Measurements from ENCODE around the gene CLMN. TPM values are rescaled to one million over a fixed set of nuclear protein-coding genes. Genes with fewer than 3 reads are reported as not detected.
"Not testable (repeated sequence)": the region's sequence is repeated elsewhere in the genome, so short reads cannot be mapped to it uniquely, and the experiment has no call there.

Gene CLMN
- total RNA-seq, 1 experiment from 2014 or later = 1.2 TPM

- H3K4me3 ChIP-seq = no peak overlapping the region
- H3K9me3 ChIP-seq = no peaks in the 10 kb centered on the region
- H3K36me3 ChIP-seq = no peaks in the 10 kb centered on the region
- H3K27me3 ChIP-seq = no peaks in the 10 kb centered on the region
- DNase-seq = no peak
Measured at GRCh38 chr14:95289323-95290010, 30.2 kb downstream of the CLMN start.

- no peak for DNase-seq
- no peaks in the 10 kb centered on the region for H3K36me3 ChIP-seq
- H3K27me3 ChIP-seq = no peaks in the 10 kb centered on the region
- no peak overlapping the region for H3K4me3 ChIP-seq
- H3K9me3 ChIP-seq = no peaks in the 10 kb centered on the region
Measured at GRCh38 chr14:95288672-95289322, 30.9 kb downstream of the CLMN start.

- DNase-seq = no peak
- H3K36me3 ChIP-seq = no peaks in the 10 kb centered on the region
- H3K4me3 ChIP-seq = no peak overlapping the region
- no peaks in the 10 kb centered on the region for H3K27me3 ChIP-seq
- no peaks in the 10 kb centered on the region for H3K9me3 ChIP-seq
Measured at GRCh38 chr14:95287176-95287754, 32.4 kb downstream of the CLMN start.

DNA sequence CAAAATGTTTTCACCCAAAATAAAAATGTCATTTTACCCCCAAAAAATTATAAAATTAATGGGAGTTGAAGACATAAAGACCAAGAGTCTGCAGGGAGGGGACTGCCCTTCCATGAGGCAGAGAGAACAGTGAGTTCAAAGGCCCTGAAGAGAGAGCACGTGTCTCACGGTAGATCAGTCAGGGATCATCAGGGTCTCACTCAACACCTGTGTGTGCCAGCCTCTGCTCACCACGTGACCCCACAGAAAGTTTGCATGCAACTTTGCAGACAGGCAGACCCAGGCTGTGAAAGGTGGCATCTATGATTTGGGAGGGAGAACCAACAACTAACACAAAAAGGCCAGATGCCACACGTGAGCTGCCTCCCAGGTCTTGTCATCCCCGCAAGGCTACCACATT lies 33.1 kb downstream of the CLMN start:
- Histone ChIP-seq H3K36me3 (no peaks in the 10 kb centered on the region), H3K4me3 (no peak overlapping the region), H3K9me3 (no peaks in the 10 kb centered on the region), H3K27me3 (no peaks in the 10 kb centered on the region)
- DNase-seq = no peak

DNA sequence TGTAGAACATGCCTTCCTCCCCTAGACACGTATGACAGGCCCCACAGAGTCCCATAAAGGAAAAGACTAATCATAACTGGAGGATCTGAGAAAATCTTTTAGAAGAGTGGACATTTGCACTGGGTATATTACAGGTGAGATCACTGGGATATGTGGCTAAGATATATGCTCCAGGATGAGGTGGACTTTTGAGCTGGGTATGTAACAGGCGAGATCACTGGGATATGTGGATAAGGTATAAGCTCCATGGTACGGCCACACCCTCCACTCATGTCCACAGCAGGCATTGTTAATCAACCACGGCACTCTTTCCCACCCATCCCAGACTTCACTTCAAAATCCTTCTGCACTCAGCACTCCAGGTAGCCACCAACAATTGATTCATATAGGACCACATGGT lies 34.1 kb downstream of the CLMN start:
- Histone ChIP-seq H3K9me3 (no peaks in the 10 kb centered on the region), H3K36me3 (no peaks in the 10 kb centered on the region), H3K27me3 (no peaks in the 10 kb centered on the region), H3K4me3 (no peak overlapping the region)
- no peak for DNase-seq

GRCh38 chr14:95283802-95284201 lies 35.9 kb downstream of the CLMN start:
- not testable (repeated sequence) for H3K9me3 ChIP-seq, H3K4me3 ChIP-seq, H3K36me3 ChIP-seq, DNase-seq, H3K27me3 ChIP-seq

- not testable (repeated sequence) for DNase-seq, H3K4me3 ChIP-seq, H3K9me3 ChIP-seq, H3K36me3 ChIP-seq, H3K27me3 ChIP-seq
Measured at GRCh38 chr14:95282986-95283380, 36.7 kb downstream of the CLMN start.

DNA sequence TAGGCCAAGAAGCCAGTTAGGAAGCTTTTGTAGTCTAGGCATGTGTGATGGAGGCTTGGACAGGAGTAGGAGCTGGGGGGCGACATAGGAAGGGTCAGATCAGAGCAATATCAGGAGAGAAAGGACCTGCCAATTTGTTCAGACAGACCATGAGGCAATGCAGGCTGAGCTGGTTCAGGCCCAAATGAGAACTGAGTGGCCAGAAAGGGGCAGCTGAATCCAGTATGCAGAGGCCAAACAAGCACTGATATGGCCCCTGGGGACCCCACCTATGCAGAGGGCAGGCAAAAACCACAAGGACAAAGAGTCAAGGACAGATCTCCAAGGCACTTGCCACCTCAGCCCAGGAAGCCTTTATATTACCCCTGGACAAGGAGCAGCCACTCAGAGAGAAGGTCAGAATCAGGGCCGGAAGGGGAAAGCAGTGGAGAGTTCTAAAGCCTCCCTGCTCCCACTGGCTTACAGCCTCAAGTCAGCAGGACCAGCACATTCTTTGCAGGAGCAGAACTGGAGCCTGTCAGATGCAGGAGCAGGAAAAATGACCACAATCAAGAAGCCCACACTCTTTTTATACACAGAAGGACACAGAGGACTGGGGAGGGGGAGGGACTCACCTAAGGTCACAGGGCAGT lies 37.2 kb downstream of the CLMN start:
- no peak for DNase-seq
- Histone ChIP-seq H3K4me3 (no peak overlapping the region), H3K9me3 (no peaks in the 10 kb centered on the region), H3K27me3 (no peaks in the 10 kb centered on the region), H3K36me3 (no peaks in the 10 kb centered on the region)

DNA sequence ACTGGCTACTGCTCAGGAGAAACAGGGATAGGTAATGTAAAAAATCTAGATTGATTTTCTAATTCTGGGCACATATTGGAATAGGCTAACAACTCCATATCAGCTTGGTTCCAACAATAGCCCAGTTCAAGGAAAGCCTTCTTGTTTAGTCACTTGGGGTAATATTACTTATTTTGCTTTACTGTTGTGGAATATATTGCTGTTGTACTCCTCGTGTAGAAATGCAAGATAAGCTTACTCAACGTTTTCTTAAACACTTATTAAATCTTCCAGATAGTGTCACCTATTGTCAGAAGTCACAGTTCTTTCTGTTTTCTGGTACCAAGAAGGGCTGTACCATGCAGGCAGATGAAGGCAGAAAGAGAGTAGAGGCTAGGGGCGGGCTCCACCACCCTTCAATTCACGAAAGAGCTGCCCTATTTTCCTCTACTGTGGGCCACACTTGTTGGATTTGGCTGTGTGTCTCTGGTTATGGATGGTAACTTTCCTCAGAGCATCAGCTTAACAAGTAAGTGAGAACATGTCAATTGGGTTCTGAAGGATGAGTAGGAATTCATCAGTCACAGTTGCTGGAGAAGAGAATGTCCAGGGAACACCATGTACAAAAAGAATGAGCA lies 38.0 kb downstream of the CLMN start:
- Histone ChIP-seq H3K9me3 (no peaks in the 10 kb centered on the region), H3K4me3 (no peak overlapping the region), H3K36me3 (no peaks in the 10 kb centered on the region), H3K27me3 (no peaks in the 10 kb centered on the region)
- DNase-seq = no peak

GRCh38 chr14:95275494-95275893 lies 44.2 kb downstream of the CLMN start:
- Histone ChIP-seq H3K9me3 (no peaks in the 10 kb centered on the region), H3K36me3 (no peaks in the 10 kb centered on the region), H3K4me3 (no peak overlapping the region), H3K27me3 (no peaks in the 10 kb centered on the region)
- no peak for DNase-seq

GRCh38 chr14:95274874-95275273 lies 44.8 kb downstream of the CLMN start:
- no peaks in the 10 kb centered on the region for H3K36me3 ChIP-seq
- H3K9me3 ChIP-seq = no peaks in the 10 kb centered on the region
- no peak overlapping the region for H3K4me3 ChIP-seq
- no peaks in the 10 kb centered on the region for H3K27me3 ChIP-seq
- DNase-seq = no peak

DNA sequence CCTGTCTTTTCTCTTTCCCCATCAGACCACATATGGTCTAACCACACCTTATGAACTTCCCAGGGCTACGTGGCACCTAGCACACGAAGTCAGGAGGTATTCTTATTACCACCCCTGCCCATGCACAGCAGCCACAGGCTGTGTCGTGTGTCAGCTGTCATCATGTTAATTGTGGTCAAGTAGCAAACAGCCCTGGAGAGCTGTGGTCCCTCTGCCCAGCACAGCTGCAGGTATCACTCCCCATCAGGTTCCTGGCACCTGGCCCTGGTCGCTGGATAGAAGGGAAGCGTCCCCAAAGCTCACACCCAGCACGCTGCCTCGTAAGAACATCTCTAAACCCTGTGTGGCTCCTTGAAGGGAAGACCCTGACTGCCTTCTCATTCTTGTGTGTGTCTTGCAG lies 45.4 kb downstream of the CLMN start:
- Histone ChIP-seq H3K4me3 (no peak overlapping the region), H3K36me3 (no peaks in the 10 kb centered on the region), H3K9me3 (no peaks in the 10 kb centered on the region), H3K27me3 (no peaks in the 10 kb centered on the region)
- DNase-seq = no peak

GRCh38 chr14:95273001-95273978 lies 46.4 kb downstream of the CLMN start:
- no peaks in the 10 kb centered on the region for H3K27me3 ChIP-seq
- DNase-seq = no peak

DNA sequence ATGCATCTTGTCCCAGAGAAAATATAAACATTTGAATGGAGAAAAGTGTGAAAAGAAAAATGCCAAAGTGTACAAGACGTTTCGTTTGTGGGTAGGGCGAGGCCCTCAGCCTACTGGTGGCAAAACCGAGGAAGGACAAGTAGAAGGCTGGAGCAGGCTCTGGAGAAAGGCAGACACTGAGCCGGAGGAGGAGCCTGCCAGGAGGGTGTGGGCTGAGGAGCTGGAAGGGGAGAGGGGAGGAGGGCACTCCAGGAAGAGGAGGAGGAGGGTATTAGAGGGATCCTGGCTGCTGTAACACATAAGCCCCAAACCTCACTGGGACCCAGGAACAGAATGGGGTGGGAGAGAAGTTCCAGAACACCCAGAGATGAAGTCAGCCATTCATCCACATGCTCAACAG lies 47.7 kb downstream of the CLMN start:
- DNase-seq = no peak
- H3K36me3 ChIP-seq = no peaks in the 10 kb centered on the region
- no peak overlapping the region for H3K4me3 ChIP-seq
- no peaks in the 10 kb centered on the region for H3K27me3 ChIP-seq
- H3K9me3 ChIP-seq = no peaks in the 10 kb centered on the region

More at GRCh38 chr14:95273001-95273978, 46.4 kb downstream of the CLMN start:
- H3K36me3 ChIP-seq = no peaks in the 10 kb centered on the region
- H3K4me3 ChIP-seq = no peak overlapping the region
- H3K9me3 ChIP-seq = no peaks in the 10 kb centered on the region

DNA sequence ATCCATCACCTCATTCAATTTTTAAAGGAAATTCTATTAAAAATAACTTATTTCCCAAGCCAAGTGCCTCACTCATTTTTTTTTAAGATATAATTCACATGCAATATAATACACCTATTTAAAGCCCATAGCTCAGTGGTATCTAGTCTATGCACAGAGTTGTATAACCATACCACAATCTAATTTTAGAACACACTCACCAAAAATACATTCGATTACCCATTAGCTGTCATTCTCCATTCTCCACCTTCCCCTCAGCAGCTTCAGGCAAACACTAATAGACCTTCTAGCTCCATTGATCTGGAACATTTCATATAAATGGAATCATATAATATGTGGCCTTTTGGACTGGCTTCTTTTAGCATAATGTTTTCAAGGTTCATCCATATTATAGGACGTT lies 49.5 kb downstream of the CLMN start:
- no peaks in the 10 kb centered on the region for H3K27me3 ChIP-seq
- no peaks in the 10 kb centered on the region for H3K9me3 ChIP-seq
- DNase-seq = no peak
- H3K4me3 ChIP-seq = no peak overlapping the region
- no peaks in the 10 kb centered on the region for H3K36me3 ChIP-seq

- Histone ChIP-seq H3K4me3 (no peak overlapping the region), H3K27me3 (no peaks in the 10 kb centered on the region), H3K36me3 (no peaks in the 10 kb centered on the region), H3K9me3 (no peaks in the 10 kb centered on the region)
- DNase-seq = no peak
Measured at GRCh38 chr14:95269493-95269892, 50.2 kb downstream of the CLMN start.
